ENCODE results near the gene PEX11G. TPM values are rescaled to one million over a fixed set of nuclear protein-coding genes. Genes with fewer than 3 reads are reported as not detected.

Gene PEX11G
- total RNA-seq, 1 donor: 2.9 TPM

- no peak overlapping the region for H3K4me3 ChIP-seq (ENCODE audit: insufficient read depth, low read length)
- DNase-seq (ENCODE audit: insufficient read length, low spot score, missing footprints): peak; percentile 83
- peaks cover 3% of the 10 kb centered on the region for H3K36me3 ChIP-seq (ENCODE audit: insufficient read depth, low read length)
- peaks cover 5% of the 10 kb centered on the region for H4K20me1 ChIP-seq (ENCODE audit: insufficient read depth, low read length)
- H3K4me2 ChIP-seq (ENCODE audit: insufficient read depth, low read length): no peak overlapping the region
- H3K9me3 ChIP-seq (ENCODE audit: low read depth, low read length): no peaks in the 10 kb centered on the region
- H3K4me1 ChIP-seq (ENCODE audit: insufficient read depth, low read length): peaks cover 12% of the 10 kb centered on the region
- no peaks in the 10 kb centered on the region for H3K79me2 ChIP-seq (ENCODE audit: insufficient read depth, low read length)
- no peak overlapping the region for H2AFZ ChIP-seq (ENCODE audit: low read length)
- no peaks in the 10 kb centered on the region for H3K27me3 ChIP-seq (ENCODE audit: insufficient read depth, low read length)
- TF ChIP-seq CTCF (IDR thresholded peaks at IDR 0.05; ENCODE audit: extremely low read depth, low read depth, low read length): no peak
- H3K27ac ChIP-seq (ENCODE audit: low read depth, low read length): no peak overlapping the region
Measured at GRCh38 chr19:7476241-7476640, 12.6 kb downstream of the PEX11G start.

GRCh38 chr19:7475665-7476064 is 13.2 kb downstream of the PEX11G start:
- peaks cover 3% of the 10 kb centered on the region for H3K36me3 ChIP-seq (ENCODE audit: insufficient read depth, low read length)
- no peaks in the 10 kb centered on the region for H3K27me3 ChIP-seq (ENCODE audit: insufficient read depth, low read length)
- peaks cover 12% of the 10 kb centered on the region for H3K4me1 ChIP-seq (ENCODE audit: insufficient read depth, low read length)
- no peaks in the 10 kb centered on the region for H3K9me3 ChIP-seq (ENCODE audit: low read depth, low read length)
- peaks cover 5% of the 10 kb centered on the region for H4K20me1 ChIP-seq (ENCODE audit: insufficient read depth, low read length)
- peak; percentile 50 for DNase-seq (ENCODE audit: insufficient read length, low spot score, missing footprints)
- H3K79me2 ChIP-seq (ENCODE audit: insufficient read depth, low read length): no peaks in the 10 kb centered on the region
- H3K27ac ChIP-seq (ENCODE audit: low read depth, low read length): no peak overlapping the region
- H2AFZ ChIP-seq (ENCODE audit: low read length): no peak overlapping the region
- no peak overlapping the region for H3K4me3 ChIP-seq (ENCODE audit: insufficient read depth, low read length)
- H3K4me2 ChIP-seq (ENCODE audit: insufficient read depth, low read length): no peak overlapping the region
- no peak for TF ChIP-seq CTCF (IDR thresholded peaks at IDR 0.05; ENCODE audit: extremely low read depth, low read depth, low read length)

GRCh38 chr19:7471696-7472615 is 16.9 kb downstream of the PEX11G start:
- no peak overlapping the region for H3K4me2 ChIP-seq (ENCODE audit: insufficient read depth, low read length)
- H2AFZ ChIP-seq (ENCODE audit: low read length): no peak overlapping the region
- no peak overlapping the region for H3K4me3 ChIP-seq (ENCODE audit: insufficient read depth, low read length)
- H3K27me3 ChIP-seq (ENCODE audit: insufficient read depth, low read length): no peaks in the 10 kb centered on the region
- H3K36me3 ChIP-seq (ENCODE audit: insufficient read depth, low read length): peaks cover 6% of the 10 kb centered on the region
- H4K20me1 ChIP-seq (ENCODE audit: insufficient read depth, low read length): peaks cover 5% of the 10 kb centered on the region
- TF ChIP-seq CTCF (IDR thresholded peaks at IDR 0.05; ENCODE audit: extremely low read depth, low read depth, low read length): no peak
- no peaks in the 10 kb centered on the region for H3K79me2 ChIP-seq (ENCODE audit: insufficient read depth, low read length)
- H3K4me1 ChIP-seq (ENCODE audit: insufficient read depth, low read length): no peaks in the 10 kb centered on the region
- DNase-seq (ENCODE audit: insufficient read length, low spot score, missing footprints): peak; percentile 80
- H3K9me3 ChIP-seq (ENCODE audit: low read depth, low read length): no peaks in the 10 kb centered on the region
- H3K27ac ChIP-seq (ENCODE audit: low read depth, low read length): no peak overlapping the region

GRCh38 chr19:7470540-7471305 is 18.1 kb downstream of the PEX11G start:
- H3K79me2 ChIP-seq (ENCODE audit: insufficient read depth, low read length): no peaks in the 10 kb centered on the region
- no peak overlapping the region for H3K27ac ChIP-seq (ENCODE audit: low read depth, low read length)
- TF ChIP-seq CTCF (IDR thresholded peaks at IDR 0.05; ENCODE audit: extremely low read depth, low read depth, low read length): no peak
- H3K9me3 ChIP-seq (ENCODE audit: low read depth, low read length): no peaks in the 10 kb centered on the region
- H3K4me2 ChIP-seq (ENCODE audit: insufficient read depth, low read length): no peak overlapping the region
- H4K20me1 ChIP-seq (ENCODE audit: insufficient read depth, low read length): peaks cover 5% of the 10 kb centered on the region
- H3K4me3 ChIP-seq (ENCODE audit: insufficient read depth, low read length): no peak overlapping the region
- DNase-seq (ENCODE audit: insufficient read length, low spot score, missing footprints): peak; percentile 58
- peaks cover 6% of the 10 kb centered on the region for H3K36me3 ChIP-seq (ENCODE audit: insufficient read depth, low read length)
- no peaks in the 10 kb centered on the region for H3K4me1 ChIP-seq (ENCODE audit: insufficient read depth, low read length)
- H3K27me3 ChIP-seq (ENCODE audit: insufficient read depth, low read length): no peaks in the 10 kb centered on the region
- H2AFZ ChIP-seq (ENCODE audit: low read length): no peak overlapping the region

Data from osteoblast (primary cell).